GM12878 (cell line): ENCODE measurements around the gene BNC2. TPM values are rescaled to one million over a fixed set of nuclear protein-coding genes. Genes with fewer than 3 reads are reported as not detected.

Source experiments
- ATAC-seq: fragments of 200-7000 bp; cut with Tn5 transposase; 3 replicates; pipeline ENCODE4 v1.9.1; 2020; ENCODE audit warnings: mild to moderate bottlenecking, moderate library complexity
- BruUV-seq: library from RNA; stranded (reverse); fragments of 400-500 nt; replicated peaks from 2 replicates; lab custom pipeline; 2021; lab: Mats Ljungman, UMichigan
- CTCF ChIA-PET: fragments of 300-600 bp; sonication (Branson Sonifier 250); formaldehyde crosslinking; extraction: SDS; loops from one replicate; lab custom pipeline; 2021; ENCODE audit warnings: inconsistent platforms; lab: Yijun Ruan, JAX
- POLR2A ChIA-PET: fragments of 350-600 bp; formaldehyde crosslinking; extraction: SDS; loops from one replicate; lab custom pipeline; 2021; ENCODE audit warnings: inconsistent platforms; lab: Charles Lee
- RAD21 ChIA-PET: fragments of 300-600 bp; sonication (Branson Sonifier 250); formaldehyde crosslinking; loops from one replicate; lab custom pipeline; 2023; ENCODE audit warnings: antibody characterized with exemption; ENCODE audit not compliant: unreplicated experiment; lab: Charles Lee
- SMC1A ChIA-PET: fragments of 300-600 bp; sonication (Branson Sonifier 250); formaldehyde crosslinking; loops from one replicate; lab custom pipeline; 2023; ENCODE audit not compliant: unreplicated experiment, uncharacterized antibody; lab: Charles Lee
- DNase-seq: peaks from one replicate; pipeline ENCODE4 v3.0.0-alpha.2; 2011; ENCODE audit warnings: low read depth, low spot score
- FAIRE-seq: peaks from 3 replicates; lab custom pipeline; 2011; peaks lifted over from hg19 to GRCh38; lab: Jason Lieb, UNC
- H2AFZ ChIP-seq: 2 replicates; pipeline ENCODE4 v1.6.0; 2011; ENCODE audit warnings: low read depth, low read length, control low read depth; ENCODE audit not compliant: control insufficient read depth
- H3K27ac ChIP-seq: 2 replicates; pipeline ENCODE4 v1.5.1; 2011; ENCODE audit warnings: control low read depth; ENCODE audit not compliant: control insufficient read depth, insufficient read depth
- H3K27me3 ChIP-seq, 2 experiments: replicated peaks in 1 of 2; 2 replicates each; pipeline versions ENCODE4 v1.6.0 to v1.6.1; 2011; ENCODE audit warnings: low read length in 1 of 2; ENCODE audit not compliant: control insufficient read depth in 2 of 2, insufficient read depth in 2 of 2
- H3K36me3 ChIP-seq, 2 experiments: 2 replicates each; pipeline ENCODE4 v1.5.1; 2011; ENCODE audit warnings: low read length in 1 of 2; ENCODE audit not compliant: control insufficient read depth in 2 of 2, insufficient read depth in 2 of 2
- H3K4me1 ChIP-seq: 2 replicates; pipeline ENCODE4 v1.6.1; 2011; ENCODE audit warnings: mild to moderate bottlenecking, low read length, moderate library complexity, mixed read lengths; ENCODE audit not compliant: control insufficient read depth, insufficient read depth
- H3K4me2 ChIP-seq: 2 replicates; pipeline ENCODE4 v1.6.0; 2011; ENCODE audit warnings: control low read depth; ENCODE audit not compliant: control insufficient read depth, insufficient read depth
- H3K4me3 ChIP-seq: fragments of 200-600 bp; sonication (generic); 2 replicates; pipeline ENCODE4 v1.5.1; 2016
- H3K79me2 ChIP-seq: 2 replicates; pipeline ENCODE4 v1.6.0; 2011; ENCODE audit warnings: low read length; ENCODE audit not compliant: control insufficient read depth, insufficient read depth
- H3K9ac ChIP-seq: 2 replicates; pipeline ENCODE4 v1.8.0; 2011; ENCODE audit warnings: low read length, control low read depth, mixed read lengths; ENCODE audit not compliant: control insufficient read depth, insufficient read depth
- H3K9me3 ChIP-seq: replicated peaks from 3 replicates; pipeline ENCODE4 v1.5.1; 2011; ENCODE audit warnings: mild to moderate bottlenecking, low read length; ENCODE audit not compliant: control insufficient read depth, insufficient read depth
- H4K20me1 ChIP-seq: 2 replicates; pipeline ENCODE4 v1.6.0; 2011; ENCODE audit not compliant: control insufficient read depth, insufficient read depth
- ESRRA ChIP-seq: IDR thresholded peaks from 2 replicates; pipeline ENCODE4 v1.6.1; 2012; ENCODE audit warnings: mild to moderate bottlenecking, low read length, improper control_type of control experiment
- IRF4 ChIP-seq: IDR thresholded peaks from 2 replicates; pipeline ENCODE4 v1.6.1; 2011; ENCODE audit warnings: low read depth, low read length
- LARP7 ChIP-seq: fragments of 450-650 bp; IDR thresholded peaks from 2 replicates; pipeline ENCODE4 v1.6.1; 2017; ENCODE audit warnings: mild to moderate bottlenecking
- RBBP5 ChIP-seq: fragments of 200-600 bp; sonication (generic); conservative IDR thresholded peaks from 2 replicates; pipeline ENCODE4 v1.6.1; 2016
- SPI1 ChIP-seq: IDR thresholded peaks from 2 replicates; pipeline ENCODE4 v1.6.1; 2011; ENCODE audit warnings: low read depth, mild to moderate bottlenecking, low read length, moderate library complexity, borderline replicate concordance; ENCODE audit not compliant: insufficient read depth
- TCF7 ChIP-seq: IDR thresholded peaks from 2 replicates; pipeline ENCODE4 v1.6.1; 2014; ENCODE audit warnings: antibody characterized with exemption, borderline replicate concordance
- WGBS: methylation state at CpG from one replicate; pipeline ENCODE4 v1.1.6; 2016; ENCODE audit warnings: low lambda C conversion rate; ENCODE audit not compliant: insufficient replicate concordance, insufficient coverage; ENCODE audit errors: missing lambda C conversion rate; 5-methylcytosine and 5-hydroxymethylcytosine counted together
- in situ Hi-C: fragments of 300-500 bp; cut with MboI; formaldehyde crosslinking; loops from 9 replicates; pipeline ENCODE4 v1.14.3; 2018; ENCODE audit warnings: mixed read lengths
- intact Hi-C: fragments of 100-400 bp; cut with micrococcal nuclease; formaldehyde crosslinking; loops from one replicate; pipeline ENCODE4 v1.14.2; 2022; ENCODE audit not compliant: unreplicated experiment
- polyA plus RNA-seq, 11 experiments: library from polyadenylated mRNA; depleted of rRNA in 4 of 11; unstranded in 6 of 11; stranded (reverse) in 5 of 11; fragments of >200 nt; fragmentation: Nextera tagmentation in 4 of 11; fragmentation: Illumina TruSeq in 1 of 11; extraction: Ambion mirVana in 4 of 11; extraction: Trizol in 1 of 11; gene quantifications; 1 replicate in 1 of 11; 2 replicates in 10 of 11; pipeline versions ENCODE4 v1.2.1 to v1.2.3, GENCODE V29; 2011 to 2016; ENCODE audit warnings: inconsistent platforms in 2 of 11, missing spikeins in 2 of 11, low read depth in 1 of 11
- total RNA-seq, 4 experiments: library from RNA; depleted of rRNA in 3 of 4; stranded (reverse); fragments of >200 nt in 3 of 4; fragmentation: Illumina TruSeq in 1 of 4; extraction: Trizol in 1 of 4; gene quantifications; 2 replicates each; pipeline versions ENCODE4 v1.2.1 to v1.2.3, GENCODE V29; 2013 to 2021
- TF ChIP-seq, protein P1 (sequence below): fragments of 450-650 bp; formaldehyde crosslinking; IDR thresholded peaks from 2 replicates; pipeline ENCODE4 v1.4.0; 2022; ENCODE audit warnings: mild to moderate bottlenecking, moderate library complexity
- TF ChIP-seq, protein P2 (sequence below): IDR thresholded peaks from 2 replicates; pipeline ENCODE4 v1.6.1; 2012; ENCODE audit warnings: low read length, inconsistent platforms
- TF ChIP-seq, protein P3 (sequence below): IDR thresholded peaks from 2 replicates; pipeline ENCODE4 v1.6.1; 2011; ENCODE audit warnings: low read depth, low read length, improper control_type of control experiment, borderline replicate concordance

BNC2 gene
- total and polyA plus RNA-seq, 10 of the 15 experiments (the other 5 are each of a cell fraction or from before 2014, with no cell fraction given) = 0.05 to 14.5 (median 0.26) TPM

DNA sequence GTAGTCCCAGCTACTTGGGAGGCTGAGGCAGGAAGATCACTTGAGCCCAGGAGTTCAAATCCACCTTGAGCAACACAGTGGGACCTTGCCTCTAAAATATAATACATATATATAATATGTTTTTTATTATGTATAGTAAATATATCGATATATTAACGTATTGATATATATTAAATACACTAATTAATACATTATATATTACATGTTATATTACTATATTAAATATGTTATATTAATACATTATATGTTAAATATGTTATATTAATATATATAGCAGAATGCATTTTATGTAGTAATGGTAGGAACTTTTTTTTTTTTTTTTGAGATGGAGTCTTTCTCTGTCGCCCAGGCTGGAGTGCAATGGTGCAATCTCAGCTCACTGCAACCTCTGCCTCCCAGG, 18.1 kb upstream of the BNC2 start:
- intact Hi-C loops (no loop called here), in situ Hi-C loops (no loop called here)
- Histone ChIP-seq H3K27me3 (no peaks in the 10 kb centered on the region), H3K36me3 (no peaks in the 10 kb centered on the region), H3K9ac (no peak overlapping the region), H2AFZ (no peak overlapping the region), H3K4me1 (no peaks in the 10 kb centered on the region), H3K27ac (no peak overlapping the region), H3K79me2 (no peaks in the 10 kb centered on the region), H3K9me3 (no peaks in the 10 kb centered on the region), H3K4me2 (no peak overlapping the region), H4K20me1 (no peaks in the 10 kb centered on the region), H3K4me3 (no peak overlapping the region)
- ATAC-seq (no peak), DNase-seq (no peak), FAIRE-seq (no peak)
- RAD21 ChIA-PET = no interaction called here
- CTCF ChIA-PET = no interaction called here
- no TSS peak for BruUV-seq
- POLR2A ChIA-PET = no interaction called here
- SMC1A ChIA-PET = interaction anchor here (0.6 kb wide), 1 partner anchor 1147 kb away, joined by 3 read pairs; no protein-coding TSS in a partner anchor
- TF ChIP-seq, protein P1, sequence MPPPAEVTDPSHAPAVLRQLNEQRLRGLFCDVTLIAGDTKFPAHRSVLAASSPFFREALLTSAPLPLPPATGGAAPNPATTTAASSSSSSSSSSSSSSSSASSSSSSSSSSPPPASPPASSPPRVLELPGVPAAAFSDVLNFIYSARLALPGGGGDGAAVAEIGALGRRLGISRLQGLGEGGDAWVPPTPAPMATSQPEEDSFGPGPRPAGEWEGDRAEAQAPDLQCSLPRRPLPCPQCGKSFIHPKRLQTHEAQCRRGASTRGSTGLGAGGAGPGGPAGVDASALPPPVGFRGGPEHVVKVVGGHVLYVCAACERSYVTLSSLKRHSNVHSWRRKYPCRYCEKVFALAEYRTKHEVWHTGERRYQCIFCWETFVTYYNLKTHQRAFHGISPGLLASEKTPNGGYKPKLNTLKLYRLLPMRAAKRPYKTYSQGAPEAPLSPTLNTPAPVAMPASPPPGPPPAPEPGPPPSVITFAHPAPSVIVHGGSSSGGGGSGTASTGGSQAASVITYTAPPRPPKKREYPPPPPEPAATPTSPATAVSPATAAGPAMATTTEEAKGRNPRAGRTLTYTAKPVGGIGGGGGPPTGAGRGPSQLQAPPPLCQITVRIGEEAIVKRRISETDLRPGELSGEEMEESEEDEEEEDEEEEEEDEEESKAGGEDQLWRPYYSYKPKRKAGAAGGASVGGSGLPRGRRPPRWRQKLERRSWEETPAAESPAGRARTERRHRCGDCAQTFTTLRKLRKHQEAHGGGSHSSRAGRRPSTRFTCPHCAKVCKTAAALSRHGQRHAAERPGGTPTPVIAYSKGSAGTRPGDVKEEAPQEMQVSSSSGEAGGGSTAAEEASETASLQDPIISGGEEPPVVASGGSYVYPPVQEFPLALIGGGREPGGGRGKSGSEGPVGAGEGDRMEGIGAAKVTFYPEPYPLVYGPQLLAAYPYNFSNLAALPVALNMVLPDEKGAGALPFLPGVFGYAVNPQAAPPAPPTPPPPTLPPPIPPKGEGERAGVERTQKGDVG (CRISPR knock-in tag) = no peak
- no peak for TF ChIP-seq SPI1
- no peak for TF ChIP-seq TCF7
- no peak for TF ChIP-seq LARP7
- TF ChIP-seq, protein P2, sequence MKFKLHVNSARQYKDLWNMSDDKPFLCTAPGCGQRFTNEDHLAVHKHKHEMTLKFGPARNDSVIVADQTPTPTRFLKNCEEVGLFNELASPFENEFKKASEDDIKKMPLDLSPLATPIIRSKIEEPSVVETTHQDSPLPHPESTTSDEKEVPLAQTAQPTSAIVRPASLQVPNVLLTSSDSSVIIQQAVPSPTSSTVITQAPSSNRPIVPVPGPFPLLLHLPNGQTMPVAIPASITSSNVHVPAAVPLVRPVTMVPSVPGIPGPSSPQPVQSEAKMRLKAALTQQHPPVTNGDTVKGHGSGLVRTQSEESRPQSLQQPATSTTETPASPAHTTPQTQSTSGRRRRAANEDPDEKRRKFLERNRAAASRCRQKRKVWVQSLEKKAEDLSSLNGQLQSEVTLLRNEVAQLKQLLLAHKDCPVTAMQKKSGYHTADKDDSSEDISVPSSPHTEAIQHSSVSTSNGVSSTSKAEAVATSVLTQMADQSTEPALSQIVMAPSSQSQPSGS = no peak
- no peak for TF ChIP-seq RBBP5
- no peak for TF ChIP-seq ESRRA
- no peak for TF ChIP-seq IRF4
- TF ChIP-seq, protein P3, sequence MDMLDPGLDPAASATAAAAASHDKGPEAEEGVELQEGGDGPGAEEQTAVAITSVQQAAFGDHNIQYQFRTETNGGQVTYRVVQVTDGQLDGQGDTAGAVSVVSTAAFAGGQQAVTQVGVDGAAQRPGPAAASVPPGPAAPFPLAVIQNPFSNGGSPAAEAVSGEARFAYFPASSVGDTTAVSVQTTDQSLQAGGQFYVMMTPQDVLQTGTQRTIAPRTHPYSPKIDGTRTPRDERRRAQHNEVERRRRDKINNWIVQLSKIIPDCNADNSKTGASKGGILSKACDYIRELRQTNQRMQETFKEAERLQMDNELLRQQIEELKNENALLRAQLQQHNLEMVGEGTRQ = no peak
- 20% methylated on average over 3 of the region's 3 CpGs for WGBS
